Stimulated activated naive CD8-positive, alpha-beta T cell treated with anti-CD3 and anti-CD28 coated beads, Interleukin-15, Interleukin-2, amounts not matched to agents 100 U/mL and 50 U/mL, for 24 hours (primary cell): ENCODE measurements around the gene SLX9.
"Not testable (repeated sequence)": the region's sequence is repeated elsewhere in the genome, so short reads cannot be mapped to it uniquely, and the experiment has no call there.

ENCODE experiments used
- ATAC-seq: fragments of 150-1000 bp; cut with Tn5 transposase; one replicate; pipeline ENCODE4 v1.10.0; 2021
- DNase-seq: peaks from one replicate; pipeline ENCODE4 v3.0.0; 2021

The SLX9 gene

GRCh38 chr21:44976556-44977393 lies 36.9 kb downstream of the SLX9 start:
- ATAC-seq, DNase-seq: not testable (repeated sequence)

GRCh38 chr21:44977616-44978340 lies 37.9 kb downstream of the SLX9 start:
- no peak for ATAC-seq
- no peak for DNase-seq

GRCh38 chr21:44979687-44980561 lies 40.1 kb downstream of the SLX9 start:
- ATAC-seq (no peak), DNase-seq (no peak)

- no peak for ATAC-seq
- DNase-seq, result no peak
Measured at GRCh38 chr21:44980562-44981489, 41.0 kb downstream of the SLX9 start.

GRCh38 chr21:44982558-44983250 lies 42.9 kb downstream of the SLX9 start:
- DNase-seq (no peak), ATAC-seq (no peak)

GRCh38 chr21:44983421-44984206 lies 43.8 kb downstream of the SLX9 start:
- ATAC-seq (no peak), DNase-seq (no peak)

GRCh38 chr21:44984428-44984791 lies 44.6 kb downstream of the SLX9 start:
- ATAC-seq (no peak), DNase-seq (no peak)

GRCh38 chr21:44984792-44985440 lies 45.1 kb downstream of the SLX9 start:
- DNase-seq (no peak), ATAC-seq (no peak)

- no peak for ATAC-seq
- DNase-seq, result no peak
Measured at GRCh38 chr21:44985441-44986401, 45.9 kb downstream of the SLX9 start.

GRCh38 chr21:44986471-44987291 lies 46.9 kb downstream of the SLX9 start:
- ATAC-seq, result no peak
- DNase-seq, result no peak

GRCh38 chr21:44987301-44987885 lies 47.6 kb downstream of the SLX9 start:
- ATAC-seq (no peak), DNase-seq (no peak)

- ATAC-seq, result no peak
Measured at GRCh38 chr21:44987886-44988606, 48.2 kb downstream of the SLX9 start.

GRCh38 chr21:44988607-44989536 lies 49.0 kb downstream of the SLX9 start:
- no peak for DNase-seq
- no peak for ATAC-seq

More at GRCh38 chr21:44987886-44988606, 48.2 kb downstream of the SLX9 start:
- DNase-seq, result no peak

- DNase-seq (no peak), ATAC-seq (no peak)
Measured at GRCh38 chr21:44989537-44989886, 49.7 kb downstream of the SLX9 start.
